SKM-1 treated with dmso at 0.1 percent for 144 hours (cell line): ENCODE results near the gene RAB7A.
"Not testable (repeated sequence)": the region's sequence is repeated elsewhere in the genome, so short reads cannot be mapped to it uniquely, and the experiment has no call there.

ENCODE experiments used
- DNase-seq: peaks from one replicate; lab custom pipeline; 2025; ENCODE audit not compliant: unreplicated experiment; lab: John Stamatoyannopoulos, UW

Gene RAB7A

GRCh38 chr3:128815318-128816064, 89.5 kb downstream of the RAB7A start:
- no peak for DNase-seq

DNA sequence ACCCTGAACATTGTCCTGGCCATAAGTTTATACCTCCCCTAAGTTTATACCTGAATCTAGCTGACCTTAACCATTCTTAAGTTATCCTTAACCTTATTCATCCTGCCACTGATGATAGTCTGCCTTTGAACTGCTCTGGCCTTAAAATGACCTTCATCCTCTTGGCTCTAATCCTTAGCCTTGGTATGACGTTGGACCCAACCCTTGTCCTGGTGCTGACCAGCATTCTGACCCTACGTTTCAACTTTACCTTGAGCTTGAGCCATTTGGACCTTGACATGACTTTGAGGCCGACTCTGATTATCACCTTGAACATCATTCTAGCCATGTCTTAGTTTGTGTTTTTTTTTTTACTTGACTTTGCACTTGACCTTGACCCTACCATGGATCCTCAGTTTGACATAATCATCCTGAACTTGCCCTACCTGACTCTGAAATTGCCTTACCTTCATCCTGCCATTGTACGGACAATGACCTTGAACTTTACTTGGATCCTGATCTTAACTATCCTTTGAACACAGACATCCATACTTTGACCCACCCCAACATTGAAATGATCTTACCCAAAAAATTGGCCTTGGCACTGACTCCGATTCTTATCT, 92.3 kb downstream of the RAB7A start:
- no peak for DNase-seq

GRCh38 chr3:128820252-128820839, 94.4 kb downstream of the RAB7A start:
- no peak for DNase-seq

- no peak for DNase-seq
These were observed 97.0 kb downstream of the RAB7A start for GRCh38 chr3:128823008-128823407.

GRCh38 chr3:128823631-128824030, 97.6 kb downstream of the RAB7A start:
- no peak for DNase-seq

GRCh38 chr3:128824132-128824850, 98.3 kb downstream of the RAB7A start:
- DNase-seq = no peak

DNA sequence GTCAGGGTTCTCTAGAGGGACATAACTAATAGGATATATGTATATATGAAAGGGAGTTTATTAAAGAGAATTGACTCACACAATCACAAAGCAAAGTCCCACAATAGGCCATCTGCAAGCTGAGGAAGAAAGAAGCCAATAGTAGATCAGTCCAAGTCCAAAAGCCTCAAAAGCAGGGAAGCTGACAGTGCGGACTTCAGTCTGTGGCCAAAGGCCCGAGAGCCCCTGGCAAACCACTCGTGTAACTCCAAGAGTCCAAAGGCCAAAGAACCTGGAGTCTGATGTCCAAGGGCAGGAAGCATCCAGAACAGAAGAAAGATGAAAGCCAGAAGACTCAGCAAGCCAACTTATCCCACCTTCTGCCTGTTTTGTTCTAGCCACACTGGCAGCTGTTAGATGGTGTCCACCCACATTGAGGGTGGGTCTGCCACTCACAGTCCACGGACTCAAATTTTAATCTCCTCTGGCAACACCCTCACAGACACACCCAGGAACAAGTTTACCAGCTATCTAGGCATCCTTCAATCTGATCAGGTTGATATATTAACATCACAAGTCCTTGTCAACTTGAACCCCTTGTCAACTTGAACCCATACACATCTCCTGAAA, 99.2 kb downstream of the RAB7A start:
- no peak for DNase-seq

GRCh38 chr3:128829087-128829486, 103.1 kb downstream of the RAB7A start:
- DNase-seq = not testable (repeated sequence)

- not testable (repeated sequence) for DNase-seq
These were observed 104.1 kb downstream of the RAB7A start for GRCh38 chr3:128829925-128830625.

GRCh38 chr3:128830762-128831161, 104.8 kb downstream of the RAB7A start:
- DNase-seq = not testable (repeated sequence)

GRCh38 chr3:128832979-128833378, 107.0 kb downstream of the RAB7A start:
- DNase-seq = not testable (repeated sequence)

- no peak for DNase-seq
These were observed 109.1 kb downstream of the RAB7A start for GRCh38 chr3:128835096-128835495.

DNA sequence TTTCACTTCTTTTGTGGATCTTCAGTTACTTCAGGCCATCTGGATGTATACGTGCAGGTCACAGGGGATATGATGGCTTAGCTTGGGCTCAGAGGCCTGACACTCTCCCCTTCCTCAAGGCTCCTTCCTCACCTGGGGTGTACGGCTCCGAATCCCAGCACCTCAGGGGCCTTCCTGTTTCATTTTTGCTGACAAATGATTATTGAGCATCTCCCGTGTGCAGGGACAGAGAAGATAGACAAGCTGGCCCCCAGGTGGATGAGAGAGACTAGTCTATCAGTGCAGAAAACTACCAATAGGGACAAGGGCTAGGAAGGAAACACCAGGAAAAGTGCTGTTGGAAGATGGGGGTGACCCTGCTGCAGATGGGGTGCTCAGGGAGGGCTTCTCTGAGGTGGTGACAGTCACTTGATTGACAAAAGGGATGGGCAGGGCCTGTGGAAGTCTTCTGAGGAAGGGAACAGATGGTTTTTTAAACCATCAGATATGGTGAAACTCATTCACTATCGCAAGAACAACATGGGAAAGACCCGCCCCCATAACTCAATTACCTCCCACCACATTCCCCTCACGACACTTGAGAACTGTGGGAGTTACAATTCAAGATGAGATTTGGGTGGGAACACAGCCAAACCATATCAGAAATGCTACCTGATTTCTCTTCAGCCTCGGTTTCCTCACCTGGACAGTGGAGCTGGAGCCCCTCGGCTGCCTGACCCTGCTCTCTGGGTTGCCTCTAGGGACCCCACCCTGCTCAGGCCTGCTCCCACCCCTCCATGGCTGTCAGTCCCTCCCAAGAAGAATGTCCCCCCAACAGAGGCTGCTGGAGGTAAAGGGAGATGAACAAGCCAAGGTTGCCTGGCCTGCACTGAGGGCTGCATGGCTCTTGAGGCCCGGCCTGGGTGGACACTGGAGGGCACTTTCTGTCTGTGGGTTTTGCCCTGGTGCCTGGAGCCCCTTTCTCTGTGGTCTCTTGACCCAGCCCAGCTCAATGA, 116.2 kb downstream of the RAB7A start:
- no peak for DNase-seq

GRCh38 chr3:128844502-128844901, 118.5 kb downstream of the RAB7A start:
- DNase-seq = no peak

GRCh38 chr3:128845119-128845777, 119.3 kb downstream of the RAB7A start:
- DNase-seq = peak; percentile 31

DNA sequence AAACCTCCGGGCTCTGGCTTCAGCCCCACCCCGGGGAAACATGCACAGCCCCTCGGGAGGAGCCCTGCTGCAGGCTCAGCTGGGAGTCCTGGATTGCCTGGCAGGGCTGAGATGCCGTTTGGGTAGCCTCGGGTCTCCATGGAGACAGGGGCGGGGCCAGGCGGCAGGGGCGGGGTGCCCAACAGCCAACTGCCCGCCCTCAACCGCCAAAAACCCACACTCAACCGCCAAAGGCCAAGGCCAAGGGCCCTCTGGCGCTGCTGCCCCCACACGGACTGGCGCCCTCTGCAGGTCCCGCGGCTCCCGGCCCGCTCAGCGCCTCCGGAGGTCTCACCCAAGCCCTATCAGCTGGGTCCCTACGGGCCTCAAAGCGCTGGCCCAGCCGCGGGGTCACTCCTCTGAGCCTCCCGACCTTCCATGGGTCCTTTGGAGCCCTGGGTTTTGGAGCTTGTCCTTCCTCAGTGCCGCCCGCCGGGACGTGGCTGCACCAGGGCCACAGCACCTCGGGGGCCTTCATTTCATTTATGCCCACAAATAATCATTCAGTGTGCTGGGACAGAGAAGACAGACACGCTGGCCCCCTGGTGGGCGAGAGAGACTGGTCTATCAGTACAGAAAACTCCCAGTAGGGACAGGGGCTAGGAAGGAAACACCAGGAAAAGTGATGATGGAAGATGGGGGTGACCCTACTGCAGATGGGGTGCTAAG, 119.9 kb downstream of the RAB7A start:
- peak; percentile 85 for DNase-seq

DNA sequence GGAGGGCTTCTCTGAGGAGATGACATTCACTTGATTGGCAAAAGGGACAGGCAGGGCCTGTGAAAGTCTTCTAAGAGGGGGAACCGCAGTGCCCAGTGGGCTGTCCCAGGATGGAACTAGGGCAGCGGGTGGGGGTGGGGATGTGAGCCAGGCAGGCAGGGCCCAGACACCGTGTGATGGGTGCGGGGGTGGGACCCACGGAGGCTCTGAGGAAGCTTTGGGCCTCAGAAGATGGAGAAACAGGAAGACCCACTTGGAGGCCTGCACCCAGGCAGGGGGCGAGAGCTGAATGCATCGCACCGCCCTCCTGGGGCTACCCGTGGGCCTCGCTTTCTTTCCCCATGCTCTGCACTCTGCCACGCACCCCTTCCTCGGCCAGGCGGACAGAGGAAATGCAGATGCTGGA, 120.5 kb downstream of the RAB7A start:
- DNase-seq = peak; percentile 70

- DNase-seq = no peak
These were observed 121.8 kb downstream of the RAB7A start for GRCh38 chr3:128847666-128848370.
